Uterus (tissue), 4 donors: ENCODE data around the gene SZT2. TPM values are rescaled to one million over a fixed set of nuclear protein-coding genes. Genes with fewer than 3 reads are reported as not detected.

Source experiments
- DNase-seq, 2 donors: peaks; one replicate each; pipeline ENCODE4 v3.0.0-alpha.2; 2019 to 2020
- H3K27ac ChIP-seq, 2 donors: fragments of 200-600 bp; sonication (generic); 1 replicate in 1 of 2; 2 replicates in 1 of 2; pipeline ENCODE4 v1.5.1; 2016 to 2018
- H3K27me3 ChIP-seq, 2 donors: fragments of 200-600 bp; sonication (generic); one replicate each; pipeline ENCODE4 v1.5.1; 2018 to 2019; ENCODE audit warnings: control low read depth in 1 of 2
- H3K36me3 ChIP-seq, 2 donors: fragments of 200-600 bp; sonication (generic); one replicate each; pipeline ENCODE4 v1.5.1; 2019; ENCODE audit warnings: control low read depth in 1 of 2
- H3K4me1 ChIP-seq, 2 donors: fragments of 200-600 bp; sonication (generic); one replicate each; pipeline ENCODE4 v1.5.1; 2018 to 2019; ENCODE audit warnings: control low read depth in 1 of 2
- H3K4me3 ChIP-seq, 2 donors: fragments of 200-600 bp; sonication (generic); 1 replicate in 1 of 2; 2 replicates in 1 of 2; pipeline ENCODE4 v1.5.1; 2018 to 2019; ENCODE audit warnings: mild to moderate bottlenecking in 1 of 2
- H3K9me3 ChIP-seq, 2 donors: fragments of 200-600 bp; sonication (generic); one replicate each; pipeline ENCODE4 v1.5.1; 2019; ENCODE audit warnings: control low read depth in 1 of 2
- CTCF ChIP-seq, 4 experiments: fragments of 200-600 bp in 2 of 4; fragments of 450-650 bp in 2 of 4; sonication (generic) in 2 of 4; IDR thresholded peaks; one replicate each; pipeline ENCODE4 v1.5.1; 2016 to 2019; ENCODE audit warnings: antibody characterized with exemption in 4 of 4, mild to moderate bottlenecking in 2 of 4, moderate library complexity in 1 of 4
- POLR2A ChIP-seq, 2 donors: fragments of 450-650 bp; IDR thresholded peaks; one replicate each; pipeline ENCODE4 v1.6.1; 2016; ENCODE audit warnings: antibody characterized with exemption in 2 of 2, mild to moderate bottlenecking in 1 of 2, moderate library complexity in 1 of 2
- intact Hi-C: fragments of 100-400 bp; cut with DNase I; formaldehyde crosslinking; loops from one replicate; pipeline ENCODE4 v1.15.1; 2023; ENCODE audit warnings: low total_unique reads
- total RNA-seq, 4 donors: library from RNA; depleted of rRNA in 3 of 4; stranded (reverse); fragments of >200 nt in 3 of 4; gene quantifications; one replicate each; pipeline versions ENCODE4 v1.1.0 to v1.2.4, GENCODE V29; 2014 to 2023
- donor health status: DM: yes; HTN: yes; CAD: no.

SZT2 gene
- total RNA-seq, 4 donors from 2014 or later = 15.6 to 128 (median 31.0) TPM

- peak; percentile 11 to 12 for DNase-seq
- no peaks in the 10 kb centered on the region for H3K27me3 ChIP-seq
- H3K27ac ChIP-seq = no peak overlapping the region
- TF ChIP-seq POLR2A (IDR thresholded peaks at IDR 0.05) = no peak
- no peaks in the 10 kb centered on the region for H3K36me3 ChIP-seq
- no peaks in the 10 kb centered on the region for H3K9me3 ChIP-seq
- intact Hi-C loops = no loop called here
- no peaks in the 10 kb centered on the region for H3K4me1 ChIP-seq
- no peak overlapping the region for H3K4me3 ChIP-seq
These were observed 57.5 kb downstream of the SZT2 start for GRCh38 chr1:43446881-43447835.

GRCh38 chr1:43447891-43448708 is 58.4 kb downstream of the SZT2 start:
- no peaks in the 10 kb centered on the region for H3K27me3 ChIP-seq
- TF ChIP-seq CTCF (IDR thresholded peaks at IDR 0.05) (no peak), POLR2A (IDR thresholded peaks at IDR 0.05) (no peak)
- H3K36me3 ChIP-seq = no peaks in the 10 kb centered on the region
- H3K27ac ChIP-seq = no peak overlapping the region
- peak in 1 of 2 donors; percentile 17 for DNase-seq
- no peaks in the 10 kb centered on the region for H3K4me1 ChIP-seq
- intact Hi-C loops = no loop called here
- H3K4me3 ChIP-seq = no peak overlapping the region
- H3K9me3 ChIP-seq = no peaks in the 10 kb centered on the region

GRCh38 chr1:43448955-43449707 is 59.4 kb downstream of the SZT2 start:
- H3K4me3 ChIP-seq = no peak overlapping the region
- intact Hi-C loops = no loop called here
- no peaks in the 10 kb centered on the region for H3K4me1 ChIP-seq
- TF ChIP-seq CTCF (IDR thresholded peaks at IDR 0.05) (no peak), POLR2A (IDR thresholded peaks at IDR 0.05) (no peak)
- H3K27ac ChIP-seq = no peak overlapping the region
- no peaks in the 10 kb centered on the region for H3K27me3 ChIP-seq
- H3K36me3 ChIP-seq = no peaks in the 10 kb centered on the region
- H3K9me3 ChIP-seq = no peaks in the 10 kb centered on the region
- no peak for DNase-seq

DNA sequence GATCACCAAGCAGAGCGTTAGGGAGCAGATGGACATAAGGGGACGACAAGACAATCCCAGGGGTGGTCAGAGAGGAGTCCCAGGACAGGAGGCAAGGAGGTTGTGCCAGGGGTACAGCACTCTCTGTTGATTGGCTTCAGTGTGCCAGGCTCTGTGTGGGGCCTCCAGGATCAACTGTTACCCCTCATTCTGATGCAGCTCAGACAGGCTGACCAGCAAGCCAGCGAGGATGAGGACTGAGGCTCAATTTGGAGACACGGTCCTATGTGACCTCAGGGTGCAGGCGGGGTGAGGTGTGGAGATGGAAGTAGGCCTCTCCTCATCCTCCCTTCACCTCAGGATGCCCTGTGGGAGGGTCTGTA is 60.0 kb downstream of the SZT2 start:
- TF ChIP-seq POLR2A (IDR thresholded peaks at IDR 0.05) (no peak), CTCF (IDR thresholded peaks at IDR 0.05) (no peak)
- H3K36me3 ChIP-seq = no peaks in the 10 kb centered on the region
- intact Hi-C loops = no loop called here

GRCh38 chr1:43450251-43450941 is 60.7 kb downstream of the SZT2 start:
- intact Hi-C loops = no loop called here
- Histone ChIP-seq H3K36me3 (no peaks in the 10 kb centered on the region), H3K4me1 (no peaks in the 10 kb centered on the region), H3K27me3 (no peaks in the 10 kb centered on the region), H3K4me3 (no peak overlapping the region), H3K9me3 (no peaks in the 10 kb centered on the region), H3K27ac (no peak overlapping the region)
- no peak for TF ChIP-seq POLR2A (IDR thresholded peaks at IDR 0.05)
- TF ChIP-seq CTCF (IDR thresholded peaks at IDR 0.05) = no peak
- DNase-seq = peak in 1 of 2 donors; percentile 18

More for the DNA sequence above, 60.0 kb downstream of the SZT2 start:
- Histone ChIP-seq H3K4me1 (no peaks in the 10 kb centered on the region), H3K27ac (no peak overlapping the region), H3K9me3 (no peaks in the 10 kb centered on the region), H3K27me3 (no peaks in the 10 kb centered on the region), H3K4me3 (no peak overlapping the region)
- peak in 1 of 2 donors; percentile 9 for DNase-seq
